Measurements from ENCODE around the gene ANGPT4. TPM values are rescaled to one million over a fixed set of nuclear protein-coding genes. Genes with fewer than 3 reads are reported as not detected.

Gene ANGPT4
- total and polyA plus RNA-seq, 2 of the 13 experiments (the other 11 are each of a cell fraction or from before 2014, with no cell fraction given), result not detected

DNA sequence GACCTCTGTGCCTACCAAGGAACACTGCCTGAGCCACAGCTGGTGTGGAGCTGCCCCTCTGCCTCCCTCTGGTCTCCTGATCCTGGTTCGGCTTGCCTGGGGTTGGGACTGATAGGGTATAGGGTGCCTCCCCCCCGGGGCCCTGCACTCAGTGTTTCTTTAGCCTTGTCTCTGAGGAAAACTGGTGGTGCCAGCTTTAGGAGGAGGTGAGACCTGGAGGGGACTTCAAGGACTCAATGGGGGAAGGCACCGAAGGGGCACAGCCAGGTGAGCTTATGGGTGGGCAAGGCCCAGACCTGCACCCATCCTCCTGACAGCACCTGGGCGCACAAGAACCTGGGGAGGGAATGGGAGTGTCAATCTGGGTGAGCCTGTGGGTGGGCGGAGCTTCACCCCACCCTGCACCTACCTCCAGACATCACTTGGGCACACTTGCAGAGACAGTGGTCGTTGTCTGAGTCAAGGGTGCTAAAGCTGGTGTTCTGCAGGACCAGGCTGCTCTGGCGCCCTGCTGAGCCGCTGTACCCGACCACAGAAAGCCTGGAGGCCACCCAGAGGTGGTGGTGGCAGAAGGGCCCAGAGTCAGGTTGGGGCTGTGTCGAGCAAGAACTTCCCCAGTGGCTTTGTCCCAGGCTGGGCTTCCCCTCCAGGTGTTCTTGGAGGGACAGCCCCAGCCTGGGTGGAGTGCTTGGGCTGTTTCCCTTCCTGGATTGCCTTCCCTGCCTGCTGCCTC, 42.1 kb downstream of the ANGPT4 start:
- no peak for FAIRE-seq
- H3K9me3 ChIP-seq (ENCODE audit: low read length), result no peaks in the 10 kb centered on the region
- in situ Hi-C loops (cut with HindIII; ENCODE audit: extremely low pct_ligation_motif_present, low pct_unique_long_range_greater_than_20kb) (no loop called here), intact Hi-C loops (cut with micrococcal nuclease; ENCODE audit: unreplicated experiment) (no loop called here)
- no peak for DNase-seq (ENCODE audit: low spot score)
- TF ChIP-seq JARID2 (CRISPR knock-in tag; IDR thresholded peaks at IDR 0.05; ENCODE audit: insufficient replicate concordance) (no peak), TGIF2 (CRISPR knock-in tag; IDR thresholded peaks at IDR 0.05) (no peak), SRY (CRISPR knock-in tag; IDR thresholded peaks at IDR 0.05) (no peak), ZFYVE20 (CRISPR knock-in tag; IDR thresholded peaks at IDR 0.05; ENCODE audit: borderline replicate concordance, low read depth) (no peak), IRX3 (CRISPR knock-in tag; IDR thresholded peaks at IDR 0.05; ENCODE audit: borderline replicate concordance, low read depth) (no peak)
- H4K20me1 ChIP-seq (ENCODE audit: insufficient read depth, low read length), result no peaks in the 10 kb centered on the region; the same call in 1 of the 2 replicates
- BruUV-seq (replicated peaks), result no TSS peak
- no peak overlapping the region for H3K27ac ChIP-seq (ENCODE audit: extremely low read length, insufficient read depth, low read length)
- no peak overlapping the region for H3K4me3 ChIP-seq (replicated peaks in 1 of 3; ENCODE audit: insufficient read depth in 1 of 3, low read depth in 2 of 3, low read length in 3 of 3)
- no peak overlapping the region for H3K4me2 ChIP-seq (ENCODE audit: low read depth, low read length)
- H3K36me3 ChIP-seq (replicated peaks in 1 of 2; ENCODE audit: control insufficient read depth in 1 of 2, insufficient read depth in 2 of 2, low read length in 2 of 2), result no peaks in the 10 kb centered on the region
- WGBS (ENCODE audit: low lambda C conversion rate), result 3% methylated on average over 8 of the region's 10 CpGs
- POLR2A ChIA-PET, result no interaction called here
- no peak overlapping the region for H3K9ac ChIP-seq (ENCODE audit: insufficient read depth, low read depth, low read length)
- H3K27me3 ChIP-seq (ENCODE audit: control insufficient read depth in 1 of 2, insufficient read depth in 2 of 2, low read length in 2 of 2), result no peaks in the 10 kb centered on the region
- CTCF ChIA-PET (ENCODE audit: low intra/inter-chr PET ratio, low total read pairs), result no interaction called here
- no peak for ATAC-seq
- no peaks in the 10 kb centered on the region for H3K4me1 ChIP-seq (ENCODE audit: insufficient read depth, low read length)
- H2AFZ ChIP-seq (ENCODE audit: low read length), result no peak overlapping the region
- H3K79me2 ChIP-seq (ENCODE audit: insufficient read depth, low read length), result no peaks in the 10 kb centered on the region

DNA sequence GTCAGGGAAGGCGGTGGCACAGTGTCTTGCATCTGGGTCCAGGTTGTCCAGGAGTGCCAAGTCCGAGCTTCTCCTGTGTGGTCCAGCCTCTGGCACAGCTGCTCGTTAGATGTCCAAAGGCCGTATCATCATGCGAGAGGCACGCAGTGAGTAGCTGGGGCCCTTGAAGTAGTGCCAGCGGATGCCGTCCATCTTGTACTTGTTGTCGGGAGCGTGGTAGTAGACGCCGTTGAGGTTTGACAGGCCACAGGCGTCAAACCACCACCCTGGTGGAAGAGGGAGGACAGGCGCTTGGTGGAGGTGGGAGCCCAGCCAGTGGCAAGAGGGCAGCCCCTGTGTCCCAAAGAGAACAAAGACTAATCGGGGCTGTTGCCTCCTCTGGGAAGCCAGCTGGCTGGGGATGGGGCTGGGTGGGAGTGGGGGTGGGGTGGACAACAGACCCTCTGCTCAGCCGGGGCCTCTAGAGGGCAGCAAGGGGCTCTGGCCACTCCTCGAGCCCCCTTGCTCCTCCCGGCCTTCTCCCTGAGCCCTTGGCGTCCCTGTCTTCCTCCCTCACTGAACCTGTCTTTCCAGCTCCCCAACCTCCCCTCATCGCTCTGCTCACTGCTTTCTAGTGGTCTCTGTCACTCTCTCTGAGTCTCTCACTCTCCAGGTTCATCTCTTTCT, 43.1 kb downstream of the ANGPT4 start:
- no peak for FAIRE-seq
- no peak overlapping the region for H2AFZ ChIP-seq (ENCODE audit: low read length)
- BruUV-seq (replicated peaks), result no TSS peak

More for the DNA sequence above, 43.1 kb downstream of the ANGPT4 start:
- no peaks in the 10 kb centered on the region for H3K36me3 ChIP-seq (replicated peaks in 1 of 2; ENCODE audit: control insufficient read depth in 1 of 2, insufficient read depth in 2 of 2, low read length in 2 of 2)
- CTCF ChIA-PET (ENCODE audit: low intra/inter-chr PET ratio, low total read pairs), result no interaction called here
- H3K79me2 ChIP-seq (ENCODE audit: insufficient read depth, low read length), result no peaks in the 10 kb centered on the region
- H3K4me1 ChIP-seq (ENCODE audit: insufficient read depth, low read length), result no peaks in the 10 kb centered on the region
- H3K9me3 ChIP-seq (ENCODE audit: low read length), result no peaks in the 10 kb centered on the region
- no peak overlapping the region for H3K27ac ChIP-seq (ENCODE audit: extremely low read length, insufficient read depth, low read length)
- no peak overlapping the region for H3K9ac ChIP-seq (ENCODE audit: insufficient read depth, low read depth, low read length)
- 38% methylated on average over 20 of the region's 20 CpGs for WGBS (ENCODE audit: low lambda C conversion rate)
- no peak overlapping the region for H3K4me2 ChIP-seq (ENCODE audit: low read depth, low read length)
- no peaks in the 10 kb centered on the region; the same call in 1 of the 2 replicates for H4K20me1 ChIP-seq (ENCODE audit: insufficient read depth, low read length)
- POLR2A ChIA-PET, result no interaction called here
- TF ChIP-seq, protein P1, sequence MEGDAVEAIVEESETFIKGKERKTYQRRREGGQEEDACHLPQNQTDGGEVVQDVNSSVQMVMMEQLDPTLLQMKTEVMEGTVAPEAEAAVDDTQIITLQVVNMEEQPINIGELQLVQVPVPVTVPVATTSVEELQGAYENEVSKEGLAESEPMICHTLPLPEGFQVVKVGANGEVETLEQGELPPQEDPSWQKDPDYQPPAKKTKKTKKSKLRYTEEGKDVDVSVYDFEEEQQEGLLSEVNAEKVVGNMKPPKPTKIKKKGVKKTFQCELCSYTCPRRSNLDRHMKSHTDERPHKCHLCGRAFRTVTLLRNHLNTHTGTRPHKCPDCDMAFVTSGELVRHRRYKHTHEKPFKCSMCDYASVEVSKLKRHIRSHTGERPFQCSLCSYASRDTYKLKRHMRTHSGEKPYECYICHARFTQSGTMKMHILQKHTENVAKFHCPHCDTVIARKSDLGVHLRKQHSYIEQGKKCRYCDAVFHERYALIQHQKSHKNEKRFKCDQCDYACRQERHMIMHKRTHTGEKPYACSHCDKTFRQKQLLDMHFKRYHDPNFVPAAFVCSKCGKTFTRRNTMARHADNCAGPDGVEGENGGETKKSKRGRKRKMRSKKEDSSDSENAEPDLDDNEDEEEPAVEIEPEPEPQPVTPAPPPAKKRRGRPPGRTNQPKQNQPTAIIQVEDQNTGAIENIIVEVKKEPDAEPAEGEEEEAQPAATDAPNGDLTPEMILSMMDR (CRISPR knock-in tag; IDR thresholded peaks at IDR 0.05), result peak; percentile 26
- TF ChIP-seq BHLHE40 (IDR thresholded peaks at IDR 0.05; ENCODE audit: low read length), result no peak
- in situ Hi-C loops (cut with HindIII; ENCODE audit: extremely low pct_ligation_motif_present, low pct_unique_long_range_greater_than_20kb), result no loop called here
- ATAC-seq (peak; percentile 22; the same call in 2 of the 3 replicates), DNase-seq (ENCODE audit: low spot score) (no peak)
- H3K27me3 ChIP-seq (ENCODE audit: control insufficient read depth in 1 of 2, insufficient read depth in 2 of 2, low read length in 2 of 2), result no peaks in the 10 kb centered on the region
- no peak overlapping the region for H3K4me3 ChIP-seq (replicated peaks in 1 of 3; ENCODE audit: insufficient read depth in 1 of 3, low read depth in 2 of 3, low read length in 3 of 3)
- intact Hi-C loops (cut with micrococcal nuclease; ENCODE audit: unreplicated experiment), result no loop called here
